ENCODE data around the gene PDSS2.

PDSS2 gene

GRCh38 chr6:107398001-107398400, 61.4 kb downstream of the PDSS2 start:
- no peak overlapping the region for H3K27ac ChIP-seq (ENCODE audit: low read depth, low read length)

GRCh38 chr6:107396211-107396610, 63.2 kb downstream of the PDSS2 start:
- H3K9me3 ChIP-seq (ENCODE audit: insufficient read depth, low read length), result no peaks in the 10 kb centered on the region
- no peaks in the 10 kb centered on the region for H3K27me3 ChIP-seq (ENCODE audit: low read length)
- no peak overlapping the region for H2AFZ ChIP-seq (ENCODE audit: low read depth, low read length, severe bottlenecking)
- H4K20me1 ChIP-seq (ENCODE audit: low read depth, low read length), result no peaks in the 10 kb centered on the region
- no peak overlapping the region for H3K4me3 ChIP-seq (ENCODE audit: insufficient read depth, low read length, poor library complexity, severe bottlenecking)
- H3K9me2 ChIP-seq (replicated peaks; ENCODE audit: insufficient read depth, low read length), result no peaks in the 10 kb centered on the region
- H3K36me3 ChIP-seq (ENCODE audit: low read length), result peaks cover 17% of the 10 kb centered on the region
- peaks cover 3% of the 10 kb centered on the region; the same call in 1 of the 2 replicates for H3K79me2 ChIP-seq (ENCODE audit: insufficient read depth, low read length)
- H3K4me2 ChIP-seq (ENCODE audit: low read depth, low read length, poor library complexity, severe bottlenecking), result no peak overlapping the region
- 0 out of 2 replicates have a peak, but pooled peaks cover 3% of the 10 kb centered on the region for H3F3A ChIP-seq (ENCODE audit: insufficient read depth)
- no peak overlapping the region for H3K27ac ChIP-seq (ENCODE audit: low read depth, low read length)
- TF ChIP-seq, protein P1, sequence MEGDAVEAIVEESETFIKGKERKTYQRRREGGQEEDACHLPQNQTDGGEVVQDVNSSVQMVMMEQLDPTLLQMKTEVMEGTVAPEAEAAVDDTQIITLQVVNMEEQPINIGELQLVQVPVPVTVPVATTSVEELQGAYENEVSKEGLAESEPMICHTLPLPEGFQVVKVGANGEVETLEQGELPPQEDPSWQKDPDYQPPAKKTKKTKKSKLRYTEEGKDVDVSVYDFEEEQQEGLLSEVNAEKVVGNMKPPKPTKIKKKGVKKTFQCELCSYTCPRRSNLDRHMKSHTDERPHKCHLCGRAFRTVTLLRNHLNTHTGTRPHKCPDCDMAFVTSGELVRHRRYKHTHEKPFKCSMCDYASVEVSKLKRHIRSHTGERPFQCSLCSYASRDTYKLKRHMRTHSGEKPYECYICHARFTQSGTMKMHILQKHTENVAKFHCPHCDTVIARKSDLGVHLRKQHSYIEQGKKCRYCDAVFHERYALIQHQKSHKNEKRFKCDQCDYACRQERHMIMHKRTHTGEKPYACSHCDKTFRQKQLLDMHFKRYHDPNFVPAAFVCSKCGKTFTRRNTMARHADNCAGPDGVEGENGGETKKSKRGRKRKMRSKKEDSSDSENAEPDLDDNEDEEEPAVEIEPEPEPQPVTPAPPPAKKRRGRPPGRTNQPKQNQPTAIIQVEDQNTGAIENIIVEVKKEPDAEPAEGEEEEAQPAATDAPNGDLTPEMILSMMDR (IDR thresholded peaks at IDR 0.05; ENCODE audit: insufficient read depth, low read length, poor library complexity, severe bottlenecking), result no peak
- no peak for TF ChIP-seq EZH2phosphoT487 (conservative IDR thresholded peaks at IDR 0.05; ENCODE audit: low read length)
- H3K9ac ChIP-seq (ENCODE audit: low read length), result no peak overlapping the region

More at GRCh38 chr6:107398001-107398400, 61.4 kb downstream of the PDSS2 start:
- Histone ChIP-seq H3F3A (ENCODE audit: insufficient read depth) (no peaks in the 10 kb centered on the region), H3K79me2 (ENCODE audit: insufficient read depth, low read length) (peaks cover 3% of the 10 kb centered on the region; the same call in 1 of the 2 replicates), H3K36me3 (ENCODE audit: low read length) (peaks cover 17% of the 10 kb centered on the region), H4K20me1 (ENCODE audit: low read depth, low read length) (no peaks in the 10 kb centered on the region), H3K9me3 (ENCODE audit: insufficient read depth, low read length) (no peaks in the 10 kb centered on the region), H3K9me2 (replicated peaks; ENCODE audit: insufficient read depth, low read length) (no peaks in the 10 kb centered on the region), H3K9ac (ENCODE audit: low read length) (no peak overlapping the region), H3K4me2 (ENCODE audit: low read depth, low read length, poor library complexity, severe bottlenecking) (no peak overlapping the region), H2AFZ (ENCODE audit: low read depth, low read length, severe bottlenecking) (no peak overlapping the region), H3K27me3 (ENCODE audit: low read length) (no peaks in the 10 kb centered on the region), H3K4me3 (ENCODE audit: insufficient read depth, low read length, poor library complexity, severe bottlenecking) (no peak overlapping the region)
- TF ChIP-seq, protein P1 (IDR thresholded peaks at IDR 0.05; ENCODE audit: insufficient read depth, low read length, poor library complexity, severe bottlenecking), result no peak
- no peak for TF ChIP-seq EZH2phosphoT487 (conservative IDR thresholded peaks at IDR 0.05; ENCODE audit: low read length)

GRCh38 chr6:107392069-107392468, 67.3 kb downstream of the PDSS2 start:
- TF ChIP-seq, protein P1 (IDR thresholded peaks at IDR 0.05; ENCODE audit: insufficient read depth, low read length, poor library complexity, severe bottlenecking), result no peak
- TF ChIP-seq EZH2phosphoT487 (conservative IDR thresholded peaks at IDR 0.05; ENCODE audit: low read length), result no peak
- H3K4me3 ChIP-seq (ENCODE audit: insufficient read depth, low read length, poor library complexity, severe bottlenecking), result no peak overlapping the region
- no peak overlapping the region for H3K9ac ChIP-seq (ENCODE audit: low read length)
- no peak overlapping the region for H3K4me2 ChIP-seq (ENCODE audit: low read depth, low read length, poor library complexity, severe bottlenecking)
- 0 out of 2 replicates have a peak, but pooled peaks cover 3% of the 10 kb centered on the region for H3F3A ChIP-seq (ENCODE audit: insufficient read depth)
- H3K27me3 ChIP-seq (ENCODE audit: low read length), result no peaks in the 10 kb centered on the region
- no peak overlapping the region for H3K27ac ChIP-seq (ENCODE audit: low read depth, low read length)
- no peaks in the 10 kb centered on the region for H3K79me2 ChIP-seq (ENCODE audit: insufficient read depth, low read length)
- no peaks in the 10 kb centered on the region for H3K9me2 ChIP-seq (replicated peaks; ENCODE audit: insufficient read depth, low read length)
- no peaks in the 10 kb centered on the region for H3K9me3 ChIP-seq (ENCODE audit: insufficient read depth, low read length)
- H3K36me3 ChIP-seq (ENCODE audit: low read length), result peaks cover 13% of the 10 kb centered on the region
- no peak overlapping the region for H2AFZ ChIP-seq (ENCODE audit: low read depth, low read length, severe bottlenecking)
- H4K20me1 ChIP-seq (ENCODE audit: low read depth, low read length), result no peaks in the 10 kb centered on the region

Measured in SU-DHL-6 (cell line).